ENCODE results near the gene CDC42BPG. TPM values are rescaled to one million over a fixed set of nuclear protein-coding genes. Genes with fewer than 3 reads are reported as not detected.

CDC42BPG gene
- total and polyA plus RNA-seq, 10 of the 15 experiments (the other 5 are each of a cell fraction or from before 2014, with no cell fraction given), result 0.02 to 1.3 (median 0.09) TPM; not detected in 1

- no peak for ATAC-seq
- Histone ChIP-seq H2AFZ (ENCODE audit: control insufficient read depth, low read depth, low read length) (no peak overlapping the region), H3K4me2 (ENCODE audit: control insufficient read depth, insufficient read depth) (peak overlapping the region; percentile 62), H3K9ac (ENCODE audit: control insufficient read depth, insufficient read depth, low read length) (peak overlapping the region; percentile 8), H3K9me3 (replicated peaks; ENCODE audit: control insufficient read depth, insufficient read depth, low read length) (no peaks in the 10 kb centered on the region), H3K4me3 (no peak overlapping the region), H3K79me2 (ENCODE audit: control insufficient read depth, insufficient read depth, low read length) (peaks cover 93% of the 10 kb centered on the region), H3K36me3 (ENCODE audit: control insufficient read depth in 2 of 2, insufficient read depth in 2 of 2, low read length in 1 of 2) (peaks cover 26 to 31% of the 10 kb centered on the region in 2 experiments; a peak in 3 of 4 replicates), H4K20me1 (ENCODE audit: control insufficient read depth, insufficient read depth) (peaks cover 3% of the 10 kb centered on the region; the same call in 1 of the 2 replicates), H3K27me3 (replicated peaks in 1 of 2; ENCODE audit: control insufficient read depth in 2 of 2, insufficient read depth in 2 of 2, low read length in 1 of 2) (no peaks in the 10 kb centered on the region), H3K27ac (ENCODE audit: control insufficient read depth, insufficient read depth) (peak overlapping the region; percentile 92), H3K4me1 (ENCODE audit: control insufficient read depth, insufficient read depth, low read length) (peaks cover 93% of the 10 kb centered on the region)
- ChIA-PET CTCF (interaction anchor here (3.1 to 28.8 kb wide), 3 partner anchors 8 to 19 kb away, joined by 37 to 1208 read pairs (median 374); partner anchors contain the start of genes CDC42BPG and EHD1), SMC1A (ENCODE audit: uncharacterized antibody, unreplicated experiment) (interaction anchor here (1.2 to 15.0 kb wide), 5 partner anchors 9 to 26 kb away, joined by 3 to 306 read pairs (median 12); partner anchors contain the start of gene CDC42BPG), POLR2A (interaction anchor here (0.6 to 24.3 kb wide), 5 partner anchors 9 to 292 kb away, joined by 3 to 620 read pairs (median 30); partner anchors contain the start of genes CDC42BPG and EHD1), RAD21 (ENCODE audit: unreplicated experiment) (interaction anchor here (1.5 to 15.8 kb wide), 4 partner anchors 9 to 19 kb away, joined by 4 to 316 read pairs (median 138); partner anchors contain the start of genes CDC42BPG and EHD1)
- BruUV-seq (replicated peaks), result no TSS peak
- no peak for DNase-seq (ENCODE audit: low read depth, low spot score)
- no peak for FAIRE-seq
- 75% methylated on average over 28 of the region's 28 CpGs for WGBS (ENCODE audit: insufficient coverage, insufficient replicate concordance, low lambda C conversion rate, missing lambda C conversion rate)
- intact Hi-C loops (cut with micrococcal nuclease; ENCODE audit: unreplicated experiment), result no loop called here
- in situ Hi-C loops (cut with MboI), result loop anchor here (10.0 kb wide), 1 partner anchor 557 kb away; the partner anchor contains the start of gene NEAT1
- TF ChIP-seq SUPT20H (IDR thresholded peaks at IDR 0.05; ENCODE audit: borderline replicate concordance, control insufficient read depth, low read depth, low read length), result no peak
- TF ChIP-seq IKZF1 (conservative IDR thresholded peaks at IDR 0.05), result 0 out of 2 replicates have a peak, but pooled peaks have one; percentile 11
- no peak for TF ChIP-seq USF2 (IDR thresholded peaks at IDR 0.05; ENCODE audit: borderline replicate concordance, low read depth, low read length)
- TF ChIP-seq STAT1 (conservative IDR thresholded peaks at IDR 0.05), result no peak
- TF ChIP-seq CHD1 (IDR thresholded peaks at IDR 0.05; ENCODE audit: low read depth, low read length), result no peak
- TF ChIP-seq ZNF687 (IDR thresholded peaks at IDR 0.05), result no peak
- TF ChIP-seq POLR2A (IDR thresholded peaks at IDR 0.05; ENCODE audit: low read depth, low read length), result peak; percentile 58; the same call in 1 of the 2 replicates
- TF ChIP-seq FOS (IDR thresholded peaks at IDR 0.05; ENCODE audit: borderline replicate concordance, extremely low read depth, insufficient read length), result no peak
- peak; percentile 23; the same call in 1 of the 2 replicates for TF ChIP-seq POLR2AphosphoS5 (IDR thresholded peaks at IDR 0.05; ENCODE audit: low read length)
- no peak for TF ChIP-seq ZNF592 (IDR thresholded peaks at IDR 0.05)
- TF ChIP-seq ZNF384 (IDR thresholded peaks at IDR 0.05; ENCODE audit: borderline replicate concordance, low read depth, low read length), result no peak
Measured at GRCh38 chr11:64867748-64868462, 23.5 kb upstream of the CDC42BPG start.
